Uterus (tissue), 2 donors: ENCODE measurements around the gene PPIP5K2.

Experiments
- POLR2A ChIP-seq, 2 donors: fragments of 450-650 bp; IDR thresholded peaks; one replicate each; pipeline ENCODE4 v1.6.1; 2016; ENCODE audit warnings: antibody characterized with exemption in 2 of 2, mild to moderate bottlenecking in 1 of 2, moderate library complexity in 1 of 2
- TF ChIP-seq, protein P1 (sequence below), 4 experiments: fragments of 200-600 bp in 2 of 4; fragments of 450-650 bp in 2 of 4; sonication (generic) in 2 of 4; IDR thresholded peaks; one replicate each; pipeline ENCODE4 v1.5.1; 2016 to 2019; ENCODE audit warnings: antibody characterized with exemption in 4 of 4, mild to moderate bottlenecking in 2 of 4, moderate library complexity in 1 of 4

DNA sequence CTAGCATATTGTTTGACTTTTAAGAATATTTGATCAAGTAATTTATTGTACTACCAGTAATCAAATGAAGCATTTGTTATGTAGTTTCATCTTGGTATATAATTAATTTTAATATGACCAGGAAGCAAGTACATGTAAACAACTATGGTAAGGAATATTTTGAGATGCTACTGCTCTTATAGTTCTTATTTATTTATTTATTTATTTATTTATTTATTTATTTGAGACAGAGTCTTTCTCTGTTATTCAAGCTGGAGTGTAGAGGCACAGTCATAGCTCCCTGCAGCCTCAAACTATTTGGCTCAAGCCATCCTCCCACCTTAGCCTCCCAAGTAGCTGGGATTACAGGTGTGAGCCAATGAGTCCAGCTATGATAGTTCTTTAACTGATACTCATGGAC, 8.1 kb downstream of the PPIP5K2 start:
- TF ChIP-seq, protein P1, sequence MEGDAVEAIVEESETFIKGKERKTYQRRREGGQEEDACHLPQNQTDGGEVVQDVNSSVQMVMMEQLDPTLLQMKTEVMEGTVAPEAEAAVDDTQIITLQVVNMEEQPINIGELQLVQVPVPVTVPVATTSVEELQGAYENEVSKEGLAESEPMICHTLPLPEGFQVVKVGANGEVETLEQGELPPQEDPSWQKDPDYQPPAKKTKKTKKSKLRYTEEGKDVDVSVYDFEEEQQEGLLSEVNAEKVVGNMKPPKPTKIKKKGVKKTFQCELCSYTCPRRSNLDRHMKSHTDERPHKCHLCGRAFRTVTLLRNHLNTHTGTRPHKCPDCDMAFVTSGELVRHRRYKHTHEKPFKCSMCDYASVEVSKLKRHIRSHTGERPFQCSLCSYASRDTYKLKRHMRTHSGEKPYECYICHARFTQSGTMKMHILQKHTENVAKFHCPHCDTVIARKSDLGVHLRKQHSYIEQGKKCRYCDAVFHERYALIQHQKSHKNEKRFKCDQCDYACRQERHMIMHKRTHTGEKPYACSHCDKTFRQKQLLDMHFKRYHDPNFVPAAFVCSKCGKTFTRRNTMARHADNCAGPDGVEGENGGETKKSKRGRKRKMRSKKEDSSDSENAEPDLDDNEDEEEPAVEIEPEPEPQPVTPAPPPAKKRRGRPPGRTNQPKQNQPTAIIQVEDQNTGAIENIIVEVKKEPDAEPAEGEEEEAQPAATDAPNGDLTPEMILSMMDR (IDR thresholded peaks at IDR 0.05) = no peak
- no peak for TF ChIP-seq POLR2A (IDR thresholded peaks at IDR 0.05)
